Transverse colon (tissue), 4 donors: ENCODE data around the gene PLPPR3. TPM values are rescaled to one million over a fixed set of nuclear protein-coding genes. Genes with fewer than 3 reads are reported as not detected.
A peak's percentile ranks its signal among the peaks of the same experiment; 100 is the strongest.

Source experiments
- DNase-seq: peaks from one replicate; pipeline ENCODE4 v3.0.0-alpha.2; 2019
- H3K27ac ChIP-seq, 4 donors: fragments of 200-600 bp; sonication (generic); 2 replicates each; pipeline ENCODE4 v1.5.1; 2016 to 2018; ENCODE audit warnings: inconsistent platforms in 4 of 4
- H3K27me3 ChIP-seq: fragments of 200-600 bp; sonication (generic); 2 replicates; pipeline ENCODE4 v1.5.1; 2017; ENCODE audit warnings: inconsistent platforms
- H3K36me3 ChIP-seq, 4 donors: fragments of 200-600 bp; sonication (generic); 2 replicates each; pipeline ENCODE4 v1.5.1; 2017 to 2019; ENCODE audit warnings: inconsistent platforms in 4 of 4
- H3K4me1 ChIP-seq, 4 donors: fragments of 200-600 bp; sonication (generic); 2 replicates each; pipeline ENCODE4 v1.5.1; 2017 to 2020; ENCODE audit warnings: inconsistent platforms in 4 of 4
- H3K4me3 ChIP-seq, 4 donors: fragments of 200-600 bp; sonication (generic); 1 replicate in 1 of 4; 2 replicates in 3 of 4; pipeline versions ENCODE4 v1.5.1 to v1.6.1; 2017 to 2019; ENCODE audit warnings: inconsistent platforms in 4 of 4
- H3K9me3 ChIP-seq, 2 donors: fragments of 200-600 bp; sonication (generic); 2 replicates each; pipeline ENCODE4 v1.5.1; 2017 to 2019; ENCODE audit warnings: inconsistent platforms in 2 of 2
- CTCF ChIP-seq, 5 experiments: fragments of 200-600 bp in 3 of 5; fragments of 450-650 bp in 2 of 5; sonication (generic) in 3 of 5; IDR thresholded peaks; 1 replicate in 2 of 5; 2 replicates in 3 of 5; pipeline ENCODE4 v1.5.1; 2016 to 2017; ENCODE audit warnings: antibody characterized with exemption in 5 of 5, inconsistent platforms in 3 of 5, mild to moderate bottlenecking in 2 of 5, moderate library complexity in 1 of 5
- EP300 ChIP-seq: sonication (generic); formaldehyde crosslinking; IDR thresholded peaks from one replicate; pipeline ENCODE4 v1.6.1; 2017; ENCODE audit warnings: antibody characterized with exemption, low read depth
- POLR2A ChIP-seq: fragments of 450-650 bp; IDR thresholded peaks from one replicate; pipeline ENCODE4 v1.6.1; 2016; ENCODE audit warnings: antibody characterized with exemption, mild to moderate bottlenecking, moderate library complexity
- POLR2AphosphoS5 ChIP-seq, 3 donors: sonication (generic); formaldehyde crosslinking; IDR thresholded peaks; one replicate each; pipeline ENCODE4 v1.6.1; 2016; ENCODE audit warnings: antibody characterized with exemption in 3 of 3
- WGBS, 2 donors: methylation state at CpG; one replicate each; pipeline ENCODE4 v1.1.5; 2018; ENCODE audit warnings: low coverage in 1 of 2; 5-methylcytosine and 5-hydroxymethylcytosine counted together
- in situ Hi-C, 4 donors: fragments of 200-750 bp; cut with MboI; loops; one replicate each; pipeline versions ENCODE4 v1.15.0 to v1.15.1; 2017; ENCODE audit warnings: low sequenced_read_pairs in 3 of 4, low pct_ligation_motif_present in 1 of 4, low pct_unique_long_range_greater_than_20kb in 1 of 4
- intact Hi-C: fragments of 100-400 bp; cut with DNase I; formaldehyde crosslinking; loops from one replicate; pipeline ENCODE4 v1.15.1; 2023; ENCODE audit warnings: low total_unique reads
- total RNA-seq, 4 donors: library from RNA; depleted of rRNA; stranded (reverse); fragments of >200 nt; gene quantifications; one replicate each; pipeline ENCODE4 v1.1.0, GENCODE V29; 2016

Gene PLPPR3
- total RNA-seq, 4 donors from 2014 or later: not detected

- no peak for DNase-seq
- H3K36me3 ChIP-seq: no peaks in the 10 kb centered on the region
- peaks cover 0 to 3% (median 0%) of the 10 kb centered on the region in 4 donors for H3K4me1 ChIP-seq
- intact Hi-C loops: no loop called here
- WGBS, 2 donors: 55% methylated on average over 18 of the region's 18 CpGs; no CpG with 5 or more reads in 1 of the 2 donors
- H3K27ac ChIP-seq: no peak overlapping the region
- no peaks in the 10 kb centered on the region for H3K9me3 ChIP-seq
- no peak overlapping the region for H3K4me3 ChIP-seq
- in situ Hi-C loops: no loop called here
- H3K27me3 ChIP-seq: peaks cover 66% of the 10 kb centered on the region
- TF ChIP-seq POLR2A: no peak
- no peak for TF ChIP-seq POLR2AphosphoS5 (IDR thresholded peaks at IDR 0.05)
- no peak for TF ChIP-seq CTCF (IDR thresholded peaks at IDR 0.05)
- TF ChIP-seq EP300: no peak
Measured at GRCh38 chr19:829129-829758, 7.5 kb upstream of the PLPPR3 start.

GRCh38 chr19:827710-828321, 6.1 kb upstream of the PLPPR3 start, which contains the start of gene AZU1:
TSS of gene AZU1 (plus strand) at chr19:827837. CDS start at chr19:827847, 10 bp downstream.
- Histone ChIP-seq H3K27ac (no peak within 1 kb of the TSS), H3K9me3 (no peaks in the 10 kb centered on the region), H3K36me3 (no peaks in the 10 kb centered on the region), H3K4me1 (peaks cover 0 to 3% (median 0%) of the 10 kb centered on the region in 4 donors), H3K27me3 (peaks cover 67% of the 10 kb centered on the region), H3K4me3 (no peak within 1 kb of the TSS)
- DNase-seq: peak; percentile 67
- WGBS, 2 donors: 46% methylated on average over 26 of the region's 33 CpGs; no CpG with 5 or more reads in 1 of the 2 donors
- TF ChIP-seq POLR2AphosphoS5 (IDR thresholded peaks at IDR 0.05): no peak
- TF ChIP-seq EP300: no peak
- no peak for TF ChIP-seq CTCF (IDR thresholded peaks at IDR 0.05)
- TF ChIP-seq POLR2A: no peak
- in situ Hi-C loops: no loop called here
- intact Hi-C loops: no loop called here

- Histone ChIP-seq H3K9me3 (no peaks in the 10 kb centered on the region), H3K4me1 (peaks cover 0 to 4% (median 3%) of the 10 kb centered on the region in 4 donors), H3K27ac (no peak overlapping the region), H3K4me3 (no peak overlapping the region), H3K27me3 (peaks cover 69% of the 10 kb centered on the region), H3K36me3 (no peaks in the 10 kb centered on the region)
- DNase-seq: no peak
- in situ Hi-C loops: no loop called here
- no peak for TF ChIP-seq POLR2AphosphoS5 (IDR thresholded peaks at IDR 0.05)
- no peak for TF ChIP-seq CTCF (IDR thresholded peaks at IDR 0.05)
- TF ChIP-seq EP300: no peak
- TF ChIP-seq POLR2A: no peak
- WGBS, 2 donors: 75% methylated on average over 11 of the region's 11 CpGs; no CpG with 5 or more reads in 1 of the 2 donors
- intact Hi-C loops: no loop called here
Measured at GRCh38 chr19:827314-827709, 5.6 kb upstream of the PLPPR3 start.

- no peak for DNase-seq
- intact Hi-C loops (no loop called here), in situ Hi-C loops (no loop called here)
- Histone ChIP-seq H3K4me3 (no peak overlapping the region), H3K27ac (no peak overlapping the region), H3K27me3 (peaks cover 69% of the 10 kb centered on the region), H3K36me3 (no peaks in the 10 kb centered on the region), H3K9me3 (no peaks in the 10 kb centered on the region), H3K4me1 (peaks cover 0 to 16% (median 15%) of the 10 kb centered on the region in 4 donors)
- WGBS, 2 donors: 57 to 67% methylated on average over 6 to 19 of the region's 19 CpGs
- TF ChIP-seq POLR2A (no peak), POLR2AphosphoS5 (IDR thresholded peaks at IDR 0.05) (no peak), EP300 (no peak), CTCF (IDR thresholded peaks at IDR 0.05) (no peak)
Measured at GRCh38 chr19:825897-826644, 4.3 kb upstream of the PLPPR3 start.
